NCI-H2227 (cell line): ENCODE data around the gene PODN.

Experiments
- DNase-seq: peaks from one replicate; lab custom pipeline; 2025; ENCODE audit not compliant: unreplicated experiment; lab: John Stamatoyannopoulos, UW

Gene PODN

DNA sequence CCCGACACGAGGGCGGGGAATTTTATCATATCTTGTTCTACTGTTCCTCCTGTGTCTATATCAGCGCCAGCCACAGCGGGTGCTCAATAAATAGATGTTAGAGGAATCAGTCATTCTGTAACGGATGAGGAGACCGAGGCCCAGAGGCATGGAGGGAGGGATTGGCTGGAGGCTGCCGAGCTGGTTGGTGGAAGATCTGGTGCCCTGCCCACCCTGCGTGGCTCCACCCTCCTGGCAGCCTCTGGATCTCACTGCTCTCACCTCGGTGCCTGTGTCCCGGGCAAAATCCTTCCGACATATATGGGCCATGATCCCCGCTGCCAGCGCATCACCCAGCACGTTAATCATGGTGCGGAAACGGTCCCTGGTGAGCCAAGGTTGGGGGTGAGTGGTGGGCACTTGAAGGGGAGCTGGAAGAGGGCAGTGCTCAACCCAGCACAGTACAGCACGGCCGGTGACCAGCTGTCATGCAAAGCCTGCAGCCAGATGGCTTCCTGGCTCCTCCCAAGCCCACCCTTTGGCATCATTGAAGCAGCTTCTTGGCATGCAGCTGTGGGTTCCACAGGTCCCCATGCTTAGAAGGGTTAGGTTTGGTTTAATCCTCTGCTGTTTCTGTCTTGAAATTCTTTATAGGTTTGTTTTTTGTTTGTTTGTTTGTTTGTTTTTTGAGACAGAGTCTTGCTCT is 26.7 kb downstream of the PODN start:
- no peak for DNase-seq

DNA sequence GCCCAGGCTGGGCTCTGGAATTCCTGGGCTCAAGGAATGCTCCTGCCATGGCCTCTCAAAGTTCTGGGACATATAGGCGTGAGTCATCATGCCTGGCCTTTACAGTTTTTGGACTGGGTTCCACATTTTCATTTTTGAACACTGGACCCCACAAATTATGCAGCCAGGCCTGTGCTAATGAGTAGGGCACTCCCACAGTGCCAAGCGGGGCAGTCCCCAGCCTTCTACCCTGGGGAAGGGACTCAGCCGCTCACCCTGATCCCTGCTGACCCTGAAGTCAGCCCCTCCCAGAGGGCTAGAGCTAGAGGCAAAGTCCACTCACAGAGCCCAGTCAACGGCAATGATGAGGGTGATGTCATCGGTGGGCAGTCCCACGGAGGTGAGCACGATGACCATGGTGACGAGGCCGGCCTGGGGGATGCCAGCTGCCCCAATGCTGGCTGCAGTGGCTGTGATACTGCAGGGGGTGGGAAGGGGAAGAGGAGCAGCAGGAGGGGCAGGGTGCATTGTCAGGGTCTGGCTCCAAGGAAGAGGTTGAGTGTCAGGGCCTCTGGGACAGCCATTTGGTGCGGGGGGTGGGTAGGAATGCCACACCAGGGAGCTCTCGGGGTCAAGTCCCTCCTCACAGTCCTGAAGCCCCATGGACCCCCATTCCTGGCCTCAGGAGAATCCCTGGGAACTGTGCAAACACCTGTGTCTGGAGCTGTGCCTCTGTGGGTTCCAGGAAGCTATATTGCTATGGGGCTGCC is 27.6 kb downstream of the PODN start:
- no peak for DNase-seq

- no peak for DNase-seq
Observed at GRCh38 chr1:53090227-53091147, 28.5 kb downstream of the PODN start.

- no peak for DNase-seq
Observed at GRCh38 chr1:53091841-53092645, 30.0 kb downstream of the PODN start.

- no peak for DNase-seq
Observed at GRCh38 chr1:53092659-53093450, 30.8 kb downstream of the PODN start.

DNA sequence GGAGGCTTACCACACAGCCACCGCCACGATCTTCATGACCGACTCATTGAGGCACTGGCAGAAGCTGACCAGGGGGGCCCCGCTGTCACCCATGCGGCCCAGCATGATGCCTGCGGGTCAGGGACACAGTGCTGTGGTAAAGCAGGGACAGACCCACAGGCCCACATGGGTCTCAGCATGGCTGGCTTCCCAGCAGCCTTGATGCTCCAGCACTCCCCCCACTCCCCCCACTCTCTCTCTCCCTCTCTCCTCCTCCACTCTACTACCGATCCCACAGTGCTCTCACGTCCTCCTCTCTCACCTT is 31.4 kb downstream of the PODN start:
- no peak for DNase-seq

DNA sequence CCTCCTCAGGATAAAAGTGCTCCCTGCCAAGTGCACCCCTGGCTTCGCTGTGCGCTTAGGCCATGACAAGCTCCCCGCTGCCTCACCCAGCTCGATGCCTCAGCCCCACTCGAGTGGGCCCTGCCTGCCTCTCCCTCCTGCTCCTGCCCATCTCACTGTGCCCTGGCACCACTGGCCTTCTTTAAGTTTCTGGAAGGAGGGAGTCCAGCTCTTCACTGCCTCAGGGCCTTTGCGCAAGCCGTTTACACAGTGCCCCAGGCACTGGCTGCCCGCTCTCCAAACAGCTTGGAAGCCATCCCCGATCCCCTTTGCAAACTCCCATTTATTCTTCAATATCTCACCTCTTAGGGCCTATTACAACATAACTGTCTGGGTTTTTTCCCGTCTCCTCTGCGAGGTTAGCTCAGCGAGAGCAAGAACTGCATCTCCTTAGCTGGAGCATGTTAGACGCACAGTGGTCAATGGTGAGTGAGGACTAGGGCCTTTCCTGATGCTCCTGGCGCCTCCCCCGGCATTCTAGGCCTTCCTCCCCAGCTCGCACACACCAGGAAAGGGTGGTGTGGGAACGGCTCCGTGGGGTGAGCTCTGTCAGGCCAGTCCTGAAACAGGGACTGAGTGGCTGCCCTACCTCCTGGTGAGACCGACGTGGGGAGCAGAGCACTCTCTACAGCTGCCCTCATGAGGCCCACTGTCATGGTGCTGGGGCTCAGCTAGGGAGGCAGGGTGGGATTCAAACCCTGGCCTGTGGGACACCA is 31.9 kb downstream of the PODN start:
- DNase-seq = no peak

GRCh38 chr1:53094533-53094919 is 32.5 kb downstream of the PODN start:
- no peak for DNase-seq

- DNase-seq = no peak
Observed at GRCh38 chr1:53104289-53104913, 42.4 kb downstream of the PODN start.

- no peak for DNase-seq
Observed at GRCh38 chr1:53107090-53107489, 45.1 kb downstream of the PODN start.

DNA sequence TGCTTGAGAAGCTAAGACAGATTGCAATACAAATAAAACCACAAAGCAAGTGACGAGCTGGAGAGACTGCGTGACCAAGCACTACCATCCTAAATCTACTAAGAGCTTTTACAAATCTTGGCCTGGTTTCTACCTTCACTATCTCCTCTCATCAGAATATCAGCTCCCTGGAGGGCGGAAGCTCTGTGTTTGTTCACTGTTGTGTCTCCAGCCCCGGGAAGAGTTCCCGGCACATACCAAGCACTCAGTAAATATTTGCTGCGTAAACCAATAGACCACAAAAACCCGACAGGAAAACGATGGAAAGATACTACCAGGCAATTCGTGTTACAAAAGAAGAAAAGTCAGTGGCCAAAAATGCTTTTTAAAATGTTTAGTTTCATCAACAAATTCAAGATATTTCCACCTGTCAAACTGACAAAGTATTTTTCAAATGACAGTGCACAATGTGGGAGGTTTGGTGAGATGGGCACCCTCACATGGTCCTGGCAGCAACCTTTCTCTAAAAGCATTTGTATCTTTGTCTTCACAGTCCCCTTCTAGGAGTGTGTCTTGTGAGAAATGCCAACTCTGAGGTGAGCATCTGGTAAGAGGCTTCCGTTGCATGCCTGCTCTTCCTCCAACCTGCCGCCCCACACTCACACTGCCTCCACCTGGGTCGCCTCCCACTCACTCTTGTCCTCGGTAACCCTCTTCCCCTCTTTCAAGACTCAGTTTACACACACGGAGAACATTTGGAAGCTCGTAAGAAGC is 45.7 kb downstream of the PODN start:
- no peak for DNase-seq

- no peak for DNase-seq
Observed at GRCh38 chr1:53108646-53109580, 46.9 kb downstream of the PODN start.

- DNase-seq = no peak
Observed at GRCh38 chr1:53110370-53111072, 48.5 kb downstream of the PODN start.

DNA sequence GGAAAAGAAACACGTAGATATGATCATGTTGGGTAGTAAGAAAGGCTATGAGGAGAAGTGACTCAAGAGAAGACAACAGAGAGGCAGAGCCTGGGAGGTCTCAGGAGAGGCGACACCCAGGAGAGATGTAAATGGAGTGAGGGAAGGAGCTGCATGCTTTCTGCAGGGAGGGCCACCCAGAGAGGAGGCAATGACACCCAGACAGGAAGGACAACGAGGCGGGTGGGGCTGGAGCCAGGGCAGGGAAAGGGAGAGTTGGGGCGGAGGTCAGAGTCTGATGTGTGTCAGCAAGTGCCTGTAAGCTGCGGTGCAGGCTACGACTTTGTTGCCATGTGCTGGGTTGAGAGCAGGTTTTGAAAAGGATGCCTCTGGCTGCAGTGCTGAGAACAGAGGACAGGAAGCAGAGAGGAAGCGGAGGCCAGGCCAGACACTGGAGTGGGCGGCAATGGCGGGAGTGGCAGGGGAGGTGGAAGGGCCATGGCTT is 49.1 kb downstream of the PODN start:
- no peak for DNase-seq

DNA sequence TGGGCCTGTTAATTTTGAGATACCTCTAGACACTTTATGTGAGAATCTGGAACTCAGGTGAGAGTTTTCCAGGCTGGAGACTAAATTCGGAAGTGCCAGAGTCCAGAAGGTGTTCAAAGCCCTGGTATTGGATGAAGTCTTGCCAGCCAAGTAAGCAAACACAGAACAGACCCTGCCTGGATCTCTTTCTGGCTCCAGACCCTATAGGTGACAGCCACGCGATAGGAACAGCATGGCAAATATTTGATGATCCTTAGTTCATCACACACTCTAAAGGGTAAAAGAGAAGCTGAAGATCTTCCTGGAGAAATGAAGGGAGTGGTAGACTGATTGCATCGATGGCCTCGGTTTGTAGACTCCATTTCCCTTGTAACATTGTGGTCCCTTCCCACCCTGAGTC is 49.7 kb downstream of the PODN start:
- DNase-seq = no peak

DNA sequence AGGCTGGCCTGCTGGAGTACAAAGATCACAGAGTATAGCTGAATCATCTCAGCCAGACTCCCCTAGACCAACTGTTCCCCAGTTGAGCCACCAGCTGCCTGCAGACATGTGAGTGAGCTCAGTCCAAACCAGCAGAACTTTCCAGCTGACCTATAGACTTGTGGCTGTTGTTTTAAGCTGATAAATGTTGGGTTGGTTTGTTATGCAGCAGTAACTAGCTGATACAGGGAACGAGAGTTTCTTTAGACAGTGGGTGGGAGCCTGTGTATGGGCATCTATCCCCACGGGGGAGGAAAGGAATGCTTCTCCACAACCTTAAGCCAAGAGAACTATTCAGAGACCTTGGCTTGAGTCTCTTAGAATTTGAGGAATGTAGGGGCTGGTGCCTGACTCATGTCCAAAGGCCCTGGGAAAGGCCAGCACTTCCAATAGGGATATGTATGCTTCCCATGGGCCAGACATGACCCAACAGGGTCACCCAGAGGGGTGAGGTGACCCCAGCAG is 50.3 kb downstream of the PODN start:
- no peak for DNase-seq
